Measurements from ENCODE around the gene ANKRD7.

Gene ANKRD7

GRCh38 chr7:118224521-118224920 is at the start of gene ANKRD7:
TSS of gene ANKRD7 (plus strand) at chr7:118224704. CDS start at chr7:118224831, 127 bp downstream.
- DNase-seq, result no peak

DNA sequence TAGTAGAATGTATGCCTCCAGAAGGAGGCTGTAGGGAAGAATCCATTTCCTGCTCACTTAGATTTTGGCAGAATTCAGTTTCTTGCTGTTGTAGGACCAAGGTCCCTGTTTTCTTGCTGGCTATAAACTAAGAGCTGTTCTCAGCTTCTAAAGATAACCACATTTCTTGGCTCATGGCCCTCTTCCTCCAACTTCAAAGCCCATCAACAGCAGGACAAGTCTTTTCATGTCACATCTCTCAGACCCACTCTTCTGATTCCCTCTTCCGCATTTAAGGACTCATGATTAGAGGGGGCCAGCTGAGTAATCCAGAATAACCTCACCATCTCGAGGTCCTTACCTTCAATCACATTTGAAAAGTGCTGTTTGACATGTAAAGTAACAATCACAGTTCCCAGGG is 48.8 kb upstream of the ANKRD7 start:
- DNase-seq, result no peak

- DNase-seq, result no peak
Observed at GRCh38 chr7:118179191-118179590, 45.3 kb upstream of the ANKRD7 start.

GRCh38 chr7:118182593-118183427 is 41.7 kb upstream of the ANKRD7 start:
- DNase-seq, result no peak

DNA sequence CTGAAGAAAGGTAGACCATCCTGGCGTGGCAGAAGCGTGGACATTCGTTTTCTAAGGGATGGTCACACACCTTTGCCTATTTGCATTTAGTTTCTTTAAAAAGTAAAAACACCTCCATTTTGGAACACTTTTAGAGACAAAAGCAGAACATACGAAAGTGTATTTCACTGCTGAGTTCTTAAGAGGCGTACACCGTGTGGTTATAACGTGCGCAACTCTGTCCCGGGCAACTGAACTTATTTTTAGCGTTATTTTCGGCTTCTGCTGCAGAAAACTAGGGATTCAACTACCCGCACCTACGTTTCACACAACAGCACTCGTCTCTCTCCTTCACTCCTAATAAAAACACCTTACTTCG is 41.1 kb upstream of the ANKRD7 start:
- DNase-seq, result no peak

DNA sequence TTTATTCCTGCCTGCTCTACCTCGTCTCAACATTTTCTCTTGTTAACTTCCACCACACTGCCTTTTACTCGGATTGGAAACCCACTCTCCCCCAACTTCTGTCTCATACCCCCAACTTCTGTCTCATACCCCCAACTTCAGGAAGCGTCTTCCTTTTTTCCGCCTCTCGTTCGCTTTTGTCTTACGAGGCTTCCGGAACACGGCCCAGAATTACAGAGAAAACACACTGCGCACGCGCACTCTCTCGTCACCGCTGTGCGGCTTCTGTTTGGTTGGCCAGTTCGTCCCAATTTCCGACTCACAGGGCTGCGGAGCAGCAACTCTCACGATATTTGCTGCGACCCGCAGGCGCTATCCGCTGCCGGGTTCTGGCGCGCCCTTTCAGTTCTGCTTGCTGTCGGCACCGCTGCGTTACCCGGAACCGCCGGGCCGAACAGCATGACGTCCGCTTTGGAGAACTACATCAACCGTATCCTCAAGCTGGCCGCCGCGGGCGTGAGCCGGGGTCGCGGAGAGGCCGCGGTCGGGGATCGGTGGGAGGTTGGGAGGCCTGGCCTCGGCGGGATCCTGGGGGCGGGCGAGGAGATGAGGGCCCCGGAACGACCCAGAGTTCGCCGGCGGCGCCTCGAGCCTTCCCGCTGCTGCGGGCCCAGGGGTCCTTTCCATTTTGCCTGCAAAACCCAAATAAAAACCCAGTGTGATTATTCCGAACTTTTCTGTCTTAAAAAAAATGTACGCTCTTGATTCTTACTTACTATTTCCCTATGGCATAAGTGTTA is 40.5 kb upstream of the ANKRD7 start, which contains the start of gene LSM8:
Gene LSM8, plus strand, starts transcription at position 379 of the 779 bp plus-strand sequence. Its CDS starts 60 bp downstream, at position 439.
- peak; percentile 97 for DNase-seq

GRCh38 chr7:118184565-118184940 is 40.0 kb upstream of the ANKRD7 start:
- DNase-seq, result no peak

GRCh38 chr7:118185163-118185860 is 39.2 kb upstream of the ANKRD7 start:
- no peak for DNase-seq

- DNase-seq, result no peak
Observed at GRCh38 chr7:118186501-118186900, 38.0 kb upstream of the ANKRD7 start.

GRCh38 chr7:118194571-118194970 is 29.9 kb upstream of the ANKRD7 start:
- no peak for DNase-seq

DNA sequence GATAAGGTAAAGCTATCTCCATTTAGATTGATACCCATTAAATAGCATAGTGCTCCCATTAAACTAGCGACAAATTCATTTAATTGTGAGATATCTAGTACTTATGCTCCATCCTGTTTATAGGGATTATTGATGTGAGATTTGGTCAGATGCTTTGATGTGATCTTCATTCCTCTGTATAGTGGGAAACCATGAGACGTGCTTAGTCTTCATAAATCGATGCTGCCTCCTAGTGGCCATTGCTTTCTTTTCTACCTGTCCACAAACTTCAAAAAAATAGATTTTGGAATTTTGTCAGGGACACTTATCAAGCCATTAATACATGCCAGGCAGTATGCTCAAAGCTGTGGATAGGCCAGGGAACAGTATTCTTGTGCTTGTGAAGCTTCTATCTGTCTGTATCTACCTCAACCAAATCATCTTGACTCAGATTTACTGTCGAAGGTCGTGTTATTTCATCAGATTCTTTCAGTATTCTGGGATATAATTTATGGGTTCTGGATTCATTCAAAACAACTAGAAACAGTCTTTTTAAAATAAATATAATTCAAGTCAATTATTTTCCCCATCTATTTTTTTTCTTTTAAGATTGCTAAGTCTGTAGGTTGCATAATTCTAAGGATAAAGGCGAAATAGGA is 28.5 kb upstream of the ANKRD7 start:
- peak; percentile 16 for DNase-seq

GRCh38 chr7:118202061-118202460 is 22.4 kb upstream of the ANKRD7 start:
- DNase-seq, result no peak

GRCh38 chr7:118214051-118214832 is 10.3 kb upstream of the ANKRD7 start:
- DNase-seq, result peak; percentile 15

DNA sequence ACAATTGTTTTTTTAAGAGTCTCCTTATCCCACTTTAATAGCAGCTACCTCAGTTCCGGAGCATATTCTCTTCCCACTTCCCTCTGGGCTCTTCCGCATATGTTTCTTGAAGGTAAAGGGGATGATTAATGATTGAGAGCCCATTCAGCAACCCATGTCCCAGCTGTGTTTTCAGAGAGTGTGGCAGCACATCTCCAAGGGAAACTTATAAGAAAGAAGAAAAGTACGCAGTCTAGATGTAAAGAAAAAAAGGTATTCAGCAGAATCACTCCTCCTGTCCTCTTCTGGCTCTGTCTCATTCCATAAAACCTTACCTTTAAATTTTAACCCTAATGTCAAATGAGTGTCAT is 9.7 kb upstream of the ANKRD7 start:
- DNase-seq, result no peak

GRCh38 chr7:118217210-118217619 is 7.3 kb upstream of the ANKRD7 start:
- DNase-seq, result no peak

DNA sequence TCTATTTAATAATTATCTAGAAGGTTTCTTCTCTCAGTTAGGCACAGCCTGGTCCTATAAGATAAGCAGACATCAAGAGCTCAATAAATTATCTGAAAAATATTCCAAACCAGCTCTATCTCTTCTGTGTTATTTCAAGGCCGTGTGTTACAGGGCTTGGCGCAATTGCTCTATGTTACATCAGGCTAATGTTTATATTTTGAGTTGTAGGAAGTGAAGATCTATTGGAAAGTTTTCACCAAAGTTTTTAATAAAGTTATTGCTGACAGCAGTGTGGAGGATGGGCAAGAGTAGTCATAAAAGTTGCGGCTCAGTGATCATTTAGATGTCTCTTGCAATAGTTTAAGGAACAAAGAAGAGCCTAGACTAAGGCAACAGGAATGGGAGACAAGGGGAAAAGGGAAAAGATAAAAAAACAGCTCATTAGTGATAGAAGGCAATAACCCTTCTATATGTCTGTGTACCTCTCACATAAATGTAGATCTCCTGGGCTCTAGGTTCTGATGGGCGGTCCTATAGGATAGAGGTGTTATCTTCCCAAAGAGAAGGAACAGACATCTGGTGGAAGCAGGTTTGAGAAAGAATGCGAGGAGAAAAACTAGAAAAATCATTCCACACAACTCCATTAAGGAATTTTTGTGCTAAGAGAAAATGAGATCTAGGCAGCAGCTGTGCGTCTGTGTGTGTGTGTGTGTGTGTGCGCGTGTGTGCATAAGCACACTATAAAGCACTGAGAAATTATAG is 5.9 kb upstream of the ANKRD7 start:
- no peak for DNase-seq

GRCh38 chr7:118219157-118219512 is 5.4 kb upstream of the ANKRD7 start:
- DNase-seq, result no peak

DNA sequence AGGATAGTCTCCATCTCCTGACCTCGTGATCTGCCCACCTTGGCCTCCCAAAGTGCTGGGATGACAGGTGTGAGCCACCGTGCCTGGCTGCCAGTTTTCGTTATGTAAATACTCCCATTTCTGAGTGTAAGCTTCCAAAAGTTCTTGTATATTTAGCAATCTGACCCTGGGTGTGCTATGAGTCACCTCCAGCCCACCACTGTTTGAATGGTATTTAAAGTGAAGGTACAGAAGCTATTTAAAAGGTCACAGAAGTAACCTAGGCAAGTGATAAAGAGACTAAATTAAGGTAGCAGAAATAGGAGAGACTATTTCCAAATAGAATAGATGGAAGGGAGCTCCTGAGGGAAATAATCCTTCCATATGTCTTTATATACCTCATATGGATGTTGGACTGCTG is 3.9 kb upstream of the ANKRD7 start:
- DNase-seq, result no peak

DNA sequence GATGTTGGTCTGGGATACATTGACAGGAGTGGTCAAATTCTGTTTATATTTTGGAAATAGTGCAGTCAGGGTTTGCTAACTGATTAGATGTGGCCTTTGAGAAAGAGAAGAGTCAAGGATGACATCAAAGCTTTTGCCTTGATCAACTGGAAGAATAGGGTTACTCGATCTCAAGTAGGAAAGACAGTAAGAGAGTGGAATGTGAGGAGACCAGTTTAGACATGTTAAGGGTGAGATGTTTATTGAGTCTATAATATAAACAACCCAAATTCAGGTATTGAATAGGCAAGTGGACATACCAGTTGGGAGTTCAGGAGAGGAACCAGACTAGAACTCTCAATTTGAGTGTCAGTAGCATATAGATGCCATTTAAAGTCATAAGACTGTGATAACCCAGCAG is 1.9 kb upstream of the ANKRD7 start:
- no peak for DNase-seq

DNA sequence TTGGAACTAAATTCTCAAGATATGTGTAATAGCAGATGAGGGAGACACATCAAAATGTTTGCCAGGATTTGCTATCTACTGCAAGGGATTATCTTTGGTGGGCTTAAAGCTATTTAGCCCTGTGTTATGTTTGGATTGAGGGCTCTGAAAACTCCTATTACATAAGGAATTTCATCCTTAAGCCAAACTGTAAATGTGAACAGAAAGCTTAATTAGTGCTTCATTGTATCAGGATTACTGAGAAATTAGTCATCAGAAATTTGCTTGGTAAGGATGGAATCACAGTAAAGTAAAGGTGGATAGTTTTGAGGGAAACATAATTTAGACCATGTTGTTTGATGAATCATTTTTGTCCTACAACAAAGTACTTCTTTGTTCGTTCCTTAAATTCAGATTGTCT is 8.3 kb downstream of the ANKRD7 start:
- DNase-seq, result no peak

DNA sequence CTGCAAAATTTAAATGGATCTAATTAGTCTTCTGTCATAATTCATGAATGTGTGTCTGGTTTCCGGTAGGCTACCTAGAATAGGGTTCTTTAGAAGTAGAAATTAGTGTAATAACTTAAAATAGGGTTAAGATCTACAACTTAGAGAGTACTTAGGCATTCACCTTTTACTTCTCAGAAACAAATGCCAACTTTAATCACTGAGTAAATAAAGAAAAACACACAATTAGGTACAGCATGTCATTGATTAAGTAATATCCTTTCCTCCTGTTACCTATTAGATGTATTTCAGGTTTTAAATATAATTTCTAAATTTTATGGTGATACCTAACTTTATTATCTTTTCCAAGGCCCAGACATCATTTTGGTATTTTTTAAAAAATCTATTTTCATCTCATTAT is 9.3 kb downstream of the ANKRD7 start:
- DNase-seq, result no peak

DNA sequence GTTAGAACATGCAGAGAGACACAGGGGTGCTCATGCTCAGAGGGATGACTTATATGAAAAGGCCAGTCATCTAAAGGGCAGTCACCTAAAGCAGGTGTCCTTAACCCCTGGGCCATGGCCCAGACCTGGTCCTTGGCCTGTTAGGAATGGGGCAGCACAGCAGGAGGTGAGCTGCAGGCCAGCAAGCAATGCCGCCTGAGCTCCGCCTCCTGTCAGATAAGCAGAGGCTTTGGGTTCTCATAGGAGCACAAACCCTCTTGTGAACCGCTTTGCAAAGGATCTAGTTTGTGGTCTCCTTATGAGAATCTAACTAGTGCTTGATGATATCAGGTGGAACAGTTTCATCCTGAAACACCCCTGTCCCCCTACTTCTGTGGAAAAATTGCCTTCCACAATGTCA is 14.5 kb downstream of the ANKRD7 start:
- DNase-seq, result no peak
